Measurements from ENCODE around the gene SUMO1.

- TF ChIP-seq CTCF (conservative IDR thresholded peaks at IDR 0.05; ENCODE audit: low read depth, low read length) (no peak), EZH2phosphoT487 (IDR thresholded peaks at IDR 0.05; ENCODE audit: borderline replicate concordance, low read length) (no peak), EZH2 (IDR thresholded peaks at IDR 0.05; ENCODE audit: low read length, unreplicated experiment) (no peak)
Observed at GRCh38 chr2:202278036-202278760, 39.8 kb upstream of the SUMO1 start.

Measured in PC-3 (cell line).